Gastroesophageal sphincter (tissue), 3 donors: ENCODE measurements around the gene CNNM3.

Experiments used
- POLR2A ChIP-seq, 2 donors: fragments of 450-650 bp; IDR thresholded peaks; one replicate each; pipeline ENCODE4 v1.6.1; 2017; ENCODE audit warnings: antibody characterized with exemption in 2 of 2, mild to moderate bottlenecking in 2 of 2, moderate library complexity in 1 of 2
- POLR2AphosphoS5 ChIP-seq: sonication (generic); formaldehyde crosslinking; IDR thresholded peaks from one replicate; pipeline ENCODE4 v1.6.1; 2017; ENCODE audit warnings: antibody characterized with exemption
- TF ChIP-seq, protein P1 (sequence below), 4 experiments: fragments of 200-600 bp in 2 of 4; fragments of 450-650 bp in 2 of 4; sonication (generic) in 1 of 4; IDR thresholded peaks; one replicate each; pipeline ENCODE4 v1.5.1; 2017 to 2019; ENCODE audit warnings: antibody characterized with exemption in 4 of 4, mild to moderate bottlenecking in 2 of 4, moderate library complexity in 2 of 4

DNA sequence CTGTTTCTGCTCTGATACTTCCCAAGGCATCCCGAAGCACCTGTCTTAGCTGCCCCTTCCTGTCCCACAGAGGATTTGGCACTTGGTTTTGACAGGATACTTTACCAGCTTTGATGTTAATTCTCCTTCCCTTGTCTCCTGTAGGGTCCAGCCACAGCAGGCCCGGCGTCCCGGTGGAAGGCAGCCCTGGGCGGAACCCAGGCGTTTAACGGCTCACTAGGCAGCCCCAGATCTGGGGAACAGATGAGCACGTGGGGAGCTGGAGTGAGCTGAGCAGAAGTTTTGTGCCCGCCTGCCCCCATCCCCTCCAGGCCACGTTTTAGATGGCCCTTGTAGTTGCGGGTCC lies 16.3 kb downstream of the CNNM3 start:
- no peak for TF ChIP-seq POLR2AphosphoS5
- TF ChIP-seq, protein P1, sequence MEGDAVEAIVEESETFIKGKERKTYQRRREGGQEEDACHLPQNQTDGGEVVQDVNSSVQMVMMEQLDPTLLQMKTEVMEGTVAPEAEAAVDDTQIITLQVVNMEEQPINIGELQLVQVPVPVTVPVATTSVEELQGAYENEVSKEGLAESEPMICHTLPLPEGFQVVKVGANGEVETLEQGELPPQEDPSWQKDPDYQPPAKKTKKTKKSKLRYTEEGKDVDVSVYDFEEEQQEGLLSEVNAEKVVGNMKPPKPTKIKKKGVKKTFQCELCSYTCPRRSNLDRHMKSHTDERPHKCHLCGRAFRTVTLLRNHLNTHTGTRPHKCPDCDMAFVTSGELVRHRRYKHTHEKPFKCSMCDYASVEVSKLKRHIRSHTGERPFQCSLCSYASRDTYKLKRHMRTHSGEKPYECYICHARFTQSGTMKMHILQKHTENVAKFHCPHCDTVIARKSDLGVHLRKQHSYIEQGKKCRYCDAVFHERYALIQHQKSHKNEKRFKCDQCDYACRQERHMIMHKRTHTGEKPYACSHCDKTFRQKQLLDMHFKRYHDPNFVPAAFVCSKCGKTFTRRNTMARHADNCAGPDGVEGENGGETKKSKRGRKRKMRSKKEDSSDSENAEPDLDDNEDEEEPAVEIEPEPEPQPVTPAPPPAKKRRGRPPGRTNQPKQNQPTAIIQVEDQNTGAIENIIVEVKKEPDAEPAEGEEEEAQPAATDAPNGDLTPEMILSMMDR (IDR thresholded peaks at IDR 0.05) = no peak
- no peak for TF ChIP-seq POLR2A (IDR thresholded peaks at IDR 0.05)
